ENCODE data around the gene GNAT1. TPM values are rescaled to one million over a fixed set of nuclear protein-coding genes. Genes with fewer than 3 reads are reported as not detected.

GNAT1 gene
- polyA plus RNA-seq, 1 donor (not counting 4 experiments of a cell fraction or from before 2014, with no cell fraction given): 0.12 TPM

- H3K4me2 ChIP-seq (ENCODE audit: control insufficient read depth, extremely low read depth, insufficient read depth, low read depth, low read length): no peak overlapping the region
Measured at GRCh38 chr3:50187750-50188149, 3.7 kb upstream of the GNAT1 start.

GRCh38 chr3:50189274-50189673 lies 2.1 kb upstream of the GNAT1 start:
- H3K9ac ChIP-seq (ENCODE audit: control insufficient read depth, extremely low read depth, insufficient read depth, low read length): no peak overlapping the region
- no peak overlapping the region for H3K4me3 ChIP-seq (ENCODE audit: control insufficient read depth in 2 of 3, extremely low read depth in 1 of 3, insufficient read depth in 2 of 3, low read depth in 1 of 3, low read length in 3 of 3)
- TF ChIP-seq, protein P1, sequence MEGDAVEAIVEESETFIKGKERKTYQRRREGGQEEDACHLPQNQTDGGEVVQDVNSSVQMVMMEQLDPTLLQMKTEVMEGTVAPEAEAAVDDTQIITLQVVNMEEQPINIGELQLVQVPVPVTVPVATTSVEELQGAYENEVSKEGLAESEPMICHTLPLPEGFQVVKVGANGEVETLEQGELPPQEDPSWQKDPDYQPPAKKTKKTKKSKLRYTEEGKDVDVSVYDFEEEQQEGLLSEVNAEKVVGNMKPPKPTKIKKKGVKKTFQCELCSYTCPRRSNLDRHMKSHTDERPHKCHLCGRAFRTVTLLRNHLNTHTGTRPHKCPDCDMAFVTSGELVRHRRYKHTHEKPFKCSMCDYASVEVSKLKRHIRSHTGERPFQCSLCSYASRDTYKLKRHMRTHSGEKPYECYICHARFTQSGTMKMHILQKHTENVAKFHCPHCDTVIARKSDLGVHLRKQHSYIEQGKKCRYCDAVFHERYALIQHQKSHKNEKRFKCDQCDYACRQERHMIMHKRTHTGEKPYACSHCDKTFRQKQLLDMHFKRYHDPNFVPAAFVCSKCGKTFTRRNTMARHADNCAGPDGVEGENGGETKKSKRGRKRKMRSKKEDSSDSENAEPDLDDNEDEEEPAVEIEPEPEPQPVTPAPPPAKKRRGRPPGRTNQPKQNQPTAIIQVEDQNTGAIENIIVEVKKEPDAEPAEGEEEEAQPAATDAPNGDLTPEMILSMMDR (optimal IDR thresholded peaks at IDR 0.05 in 1 of 3, IDR thresholded peaks at IDR 0.05 in 1 of 3, conservative IDR thresholded peaks at IDR 0.05 in 1 of 3; ENCODE audit: extremely low read depth in 1 of 3, insufficient read depth in 2 of 3, low read length in 3 of 3): peak in 2 of 3 experiments; percentile 70 to 88
- TF ChIP-seq EZH2 (IDR thresholded peaks at IDR 0.05; ENCODE audit: low read length): no peak
- no peak overlapping the region for H3K27ac ChIP-seq (ENCODE audit: control insufficient read depth, insufficient read depth, low read length)
- H4K20me1 ChIP-seq (ENCODE audit: control insufficient read depth, extremely low read depth, insufficient read depth, low read length): peaks cover 11% of the 10 kb centered on the region
- FAIRE-seq: peak; percentile 73
- no peaks in the 10 kb centered on the region for H3K9me1 ChIP-seq (ENCODE audit: control insufficient read depth, extremely low read depth, insufficient read depth, low read length)
- H3K4me1 ChIP-seq (ENCODE audit: control insufficient read depth, extremely low read depth, insufficient read depth, low read length): no peaks in the 10 kb centered on the region
- peaks cover 30% of the 10 kb centered on the region in 2 experiments for H3K36me3 ChIP-seq (ENCODE audit: control insufficient read depth in 2 of 2, extremely low read depth in 1 of 2, insufficient read depth in 2 of 2, low read length in 2 of 2)
- H3K27me3 ChIP-seq (ENCODE audit: control insufficient read depth, extremely low read depth, insufficient read depth, low read length): peaks cover 17% of the 10 kb centered on the region
- no peak overlapping the region for H2AFZ ChIP-seq (ENCODE audit: control insufficient read depth, low read length)
- no peak for DNase-seq (ENCODE audit: low read depth, low spot score)
- H3K4me2 ChIP-seq (ENCODE audit: control insufficient read depth, extremely low read depth, insufficient read depth, low read depth, low read length): no peak overlapping the region
- H3K9me3 ChIP-seq (ENCODE audit: control insufficient read depth, low read depth, low read length): no peaks in the 10 kb centered on the region
- H3K79me2 ChIP-seq (ENCODE audit: control insufficient read depth, insufficient read depth, low read length): no peaks in the 10 kb centered on the region
- dilution Hi-C loops (cut with MboI; ENCODE audit: extremely low pct_ligation_motif_present, low sequenced_read_pairs): no loop called here

More at GRCh38 chr3:50187750-50188149, 3.7 kb upstream of the GNAT1 start:
- FAIRE-seq (no peak), DNase-seq (ENCODE audit: low read depth, low spot score) (no peak)
- H3K9ac ChIP-seq (ENCODE audit: control insufficient read depth, extremely low read depth, insufficient read depth, low read length): no peak overlapping the region
- no peak overlapping the region for H3K27ac ChIP-seq (ENCODE audit: control insufficient read depth, insufficient read depth, low read length)
- dilution Hi-C loops (cut with MboI; ENCODE audit: extremely low pct_ligation_motif_present, low sequenced_read_pairs): no loop called here
- peaks cover 42 to 44% of the 10 kb centered on the region in 2 experiments for H3K36me3 ChIP-seq (ENCODE audit: control insufficient read depth in 2 of 2, extremely low read depth in 1 of 2, insufficient read depth in 2 of 2, low read length in 2 of 2)
- no peak overlapping the region for H2AFZ ChIP-seq (ENCODE audit: control insufficient read depth, low read length)
- H3K9me3 ChIP-seq (ENCODE audit: control insufficient read depth, low read depth, low read length): no peaks in the 10 kb centered on the region
- H3K4me1 ChIP-seq (ENCODE audit: control insufficient read depth, extremely low read depth, insufficient read depth, low read length): no peaks in the 10 kb centered on the region
- H3K9me1 ChIP-seq (ENCODE audit: control insufficient read depth, extremely low read depth, insufficient read depth, low read length): no peaks in the 10 kb centered on the region
- H3K79me2 ChIP-seq (ENCODE audit: control insufficient read depth, insufficient read depth, low read length): no peaks in the 10 kb centered on the region
- H4K20me1 ChIP-seq (ENCODE audit: control insufficient read depth, extremely low read depth, insufficient read depth, low read length): peaks cover 13% of the 10 kb centered on the region
- no peak overlapping the region for H3K4me3 ChIP-seq (ENCODE audit: control insufficient read depth in 2 of 3, extremely low read depth in 1 of 3, insufficient read depth in 2 of 3, low read depth in 1 of 3, low read length in 3 of 3)
- H3K27me3 ChIP-seq (ENCODE audit: control insufficient read depth, extremely low read depth, insufficient read depth, low read length): peaks cover 2% of the 10 kb centered on the region
- TF ChIP-seq, protein P1 (optimal IDR thresholded peaks at IDR 0.05 in 1 of 3, IDR thresholded peaks at IDR 0.05 in 1 of 3, conservative IDR thresholded peaks at IDR 0.05 in 1 of 3; ENCODE audit: extremely low read depth in 1 of 3, insufficient read depth in 2 of 3, low read length in 3 of 3): no peak
- TF ChIP-seq EZH2 (IDR thresholded peaks at IDR 0.05; ENCODE audit: low read length): no peak
